GM23338 (cell line): ENCODE measurements around the gene CFHR2. TPM values are rescaled to one million over a fixed set of nuclear protein-coding genes. Genes with fewer than 3 reads are reported as not detected.

ENCODE experiments used
- ATAC-seq: fragments of 200-7000 bp; cut with Tn5 transposase; 3 replicates; pipeline ENCODE4 v1.9.1; 2020
- DNase-seq: peaks from one replicate; pipeline ENCODE4 v3.0.0-alpha.2; 2015; ENCODE audit warnings: low spot score
- H2AFZ ChIP-seq: fragments of 200-600 bp; sonication (generic); 2 replicates; pipeline ENCODE4 v1.8.0; 2016; ENCODE audit warnings: antibody characterized with exemption, mild to moderate bottlenecking, moderate library complexity
- H3F3A ChIP-seq: fragments of 200-600 bp; sonication (generic); replicated peaks from 2 replicates; pipeline ENCODE4 v1.8.0; 2017; ENCODE audit warnings: antibody characterized with exemption, mixed run types, low read depth
- H3K27ac ChIP-seq: fragments of 200-600 bp; sonication (generic); 2 replicates; pipeline ENCODE4 v1.6.1; 2016; ENCODE audit warnings: low read depth
- H3K27me3 ChIP-seq: fragments of 200-600 bp; sonication (generic); 2 replicates; pipeline ENCODE4 v1.8.0; 2016; ENCODE audit warnings: mild to moderate bottlenecking, mixed run types, moderate library complexity; ENCODE audit not compliant: insufficient read depth
- H3K36me3 ChIP-seq: fragments of 200-600 bp; sonication (generic); 2 replicates; pipeline ENCODE4 v1.8.0; 2016; ENCODE audit warnings: mild to moderate bottlenecking; ENCODE audit not compliant: insufficient read depth
- H3K4me1 ChIP-seq: fragments of 200-600 bp; sonication (generic); 2 replicates; pipeline ENCODE4 v1.8.0; 2016; ENCODE audit warnings: mild to moderate bottlenecking, moderate library complexity; ENCODE audit not compliant: insufficient read depth
- H3K4me2 ChIP-seq: fragments of 200-600 bp; sonication (generic); 2 replicates; pipeline ENCODE4 v1.7.1; 2017; ENCODE audit warnings: mixed run types
- H3K4me3 ChIP-seq: fragments of 200-600 bp; sonication (generic); 2 replicates; pipeline ENCODE4 v1.6.1; 2016; ENCODE audit warnings: mixed run types
- H3K79me2 ChIP-seq: fragments of 200-600 bp; sonication (generic); replicated peaks from 2 replicates; pipeline ENCODE4 v1.8.0; 2017; ENCODE audit warnings: mild to moderate bottlenecking; ENCODE audit not compliant: insufficient read depth
- H3K9me2 ChIP-seq: fragments of 200-600 bp; sonication (generic); 2 replicates; pipeline ENCODE4 v1.8.0; 2017; ENCODE audit not compliant: insufficient read depth
- H4K20me1 ChIP-seq: fragments of 200-600 bp; sonication (generic); replicated peaks from 2 replicates; pipeline ENCODE4 v1.8.0; 2017; ENCODE audit warnings: mild to moderate bottlenecking; ENCODE audit not compliant: insufficient read depth
- H3K27ac Mint-ChIP-seq: 2 replicates; pipeline ENCODE4 v1.8.0; 2020; ENCODE audit warnings: inconsistent platforms, mild to moderate bottlenecking, moderate library complexity, mixed read lengths
- H3K27me3 Mint-ChIP-seq: 3 replicates; pipeline ENCODE4 v1.8.0; 2022; ENCODE audit warnings: low read depth, mild to moderate bottlenecking, moderate library complexity, mixed read lengths, inconsistent platforms; ENCODE audit not compliant: insufficient read depth, poor library complexity
- H3K36me3 Mint-ChIP-seq: 3 replicates; pipeline ENCODE4 v1.8.0; 2021; ENCODE audit warnings: low read depth, mild to moderate bottlenecking, inconsistent platforms, moderate library complexity, mixed read lengths
- H3K4me1 Mint-ChIP-seq: 3 replicates; pipeline ENCODE4 v1.8.0; 2020; ENCODE audit warnings: mild to moderate bottlenecking, inconsistent platforms, mixed read lengths
- H3K4me3 Mint-ChIP-seq: 3 replicates; pipeline ENCODE4 v1.8.0; 2021; ENCODE audit warnings: moderate library complexity, mild to moderate bottlenecking, inconsistent platforms, mixed read lengths
- H3K9me3 Mint-ChIP-seq: 3 replicates; pipeline ENCODE4 v1.8.0; 2020; ENCODE audit warnings: moderate library complexity, mild to moderate bottlenecking, inconsistent platforms, mixed read lengths
- CREB1 ChIP-seq: fragments of 250-450 bp; sonication (Bioruptor Pico); IDR thresholded peaks from 2 replicates; pipeline ENCODE4 v1.5.0; 2020; ENCODE audit warnings: low read depth, mild to moderate bottlenecking, moderate library complexity
- ETS1 ChIP-seq: IDR thresholded peaks from 2 replicates; pipeline ENCODE4 v1.6.1; 2016; ENCODE audit warnings: antibody characterized with exemption
- EZH2phosphoT487 ChIP-seq: fragments of 200-600 bp; sonication (generic); IDR thresholded peaks from one replicate; pipeline ENCODE4 v1.8.1; 2018; ENCODE audit warnings: antibody characterized with exemption; ENCODE audit not compliant: unreplicated experiment
- JUNB ChIP-seq: IDR thresholded peaks from one replicate; pipeline ENCODE4 v1.6.1; 2016; ENCODE audit warnings: antibody characterized with exemption; ENCODE audit not compliant: unreplicated experiment
- NANOG ChIP-seq: IDR thresholded peaks from 2 replicates; pipeline ENCODE4 v1.6.1; 2016; ENCODE audit warnings: antibody characterized with exemption, borderline replicate concordance
- POLR2AphosphoS5 ChIP-seq: IDR thresholded peaks from 2 replicates; pipeline ENCODE4 v1.6.1; 2016; ENCODE audit warnings: antibody characterized with exemption, low read depth
- REST ChIP-seq: IDR thresholded peaks from one replicate; pipeline ENCODE4 v1.6.1; 2018; ENCODE audit warnings: antibody characterized with exemption; ENCODE audit not compliant: unreplicated experiment
- ZNF114 ChIP-seq: fragments of 250-450 bp; sonication (Bioruptor Pico); IDR thresholded peaks from 2 replicates; pipeline ENCODE4 v1.5.0; 2020; ENCODE audit warnings: mild to moderate bottlenecking, moderate library complexity
- ZNF462 ChIP-seq: fragments of 250-450 bp; sonication (Bioruptor Pico); IDR thresholded peaks from 2 replicates; pipeline ENCODE4 v1.5.0; 2020; ENCODE audit warnings: mild to moderate bottlenecking, moderate library complexity
- polyA plus RNA-seq: library from polyadenylated mRNA; unstranded; fragments of >200 nt; fragmentation: Nextera tagmentation; extraction: Ambion mirVana; gene quantifications from 2 replicates; pipeline ENCODE4 v1.2.1, GENCODE V29; 2016
- total RNA-seq: library from RNA; depleted of rRNA; stranded (reverse); fragments of >200 nt; shearing (Covaris generic); gene quantifications from 2 replicates; pipeline ENCODE4 v1.2.3, GENCODE V29; 2014

CFHR2 gene
- total and polyA plus RNA-seq, 2 experiments from 2014 or later = not detected

- H4K20me1 ChIP-seq = no peaks in the 10 kb centered on the region
- no peak within 1 kb of the TSS for H3K27ac ChIP-seq
- Mint-ChIP-seq H3K27ac (no peak within 1 kb of the TSS; the same call in 1 of the 2 replicates), H3K27me3 (no peaks in the 10 kb centered on the region), H3K4me1 (no peaks in the 10 kb centered on the region), H3K36me3 (no peaks in the 10 kb centered on the region), H3K4me3 (no peak within 1 kb of the TSS), H3K9me3 (no peaks in the 10 kb centered on the region)
- H3K36me3 ChIP-seq = no peaks in the 10 kb centered on the region
- TF ChIP-seq CREB1 (CRISPR knock-in tag) (no peak), ZNF462 (CRISPR knock-in tag) (no peak), EZH2phosphoT487 (no peak), POLR2AphosphoS5 (no peak), REST (no peak), ZNF114 (CRISPR knock-in tag) (no peak), JUNB (no peak), NANOG (no peak), ETS1 (no peak)
- H3K9me2 ChIP-seq = no peaks in the 10 kb centered on the region
- ATAC-seq (no peak), DNase-seq (no peak)
- no peaks in the 10 kb centered on the region for H3F3A ChIP-seq
- H3K79me2 ChIP-seq = no peaks in the 10 kb centered on the region
- H3K4me1 ChIP-seq = no peaks in the 10 kb centered on the region
- no peak within 1 kb of the TSS for H3K4me3 ChIP-seq
- H3K4me2 ChIP-seq = no peak within 1 kb of the TSS
- no peak within 1 kb of the TSS; the same call in 1 of the 2 replicates for H2AFZ ChIP-seq
- H3K27me3 ChIP-seq = no peaks in the 10 kb centered on the region
Observed at GRCh38 chr1:196977278-196977677, 33.7 kb downstream of the CFHR2 start, which contains the start of gene CFHR5. Gene CFHR5, plus strand, starts transcription at chr1:196977556. Its CDS starts 109 bp downstream, at chr1:196977665.
